Activated CD4-positive, alpha-beta T cell treated with anti-CD3 and anti-CD28 coated beads, Interleukin-2, amount 50 U/mL, for 24 hours (primary cell): ENCODE results near the gene LAMTOR1.
A peak's percentile ranks its signal among the peaks of the same experiment; 100 is the strongest.

Experiments used
- DNase-seq, 2 donors: peaks; one replicate each; pipeline ENCODE4 v3.0.0-alpha.2; 2020; ENCODE audit warnings: low read depth in 1 of 2, low spot score in 1 of 2

LAMTOR1 gene

GRCh38 chr11:72081821-72082453 is 21.2 kb downstream of the LAMTOR1 start:
- DNase-seq = no peak

- DNase-seq = no peak
Observed at GRCh38 chr11:72081184-72081644, 21.9 kb downstream of the LAMTOR1 start.

GRCh38 chr11:72080326-72081183 is 22.5 kb downstream of the LAMTOR1 start, which contains the start of the genes LRRC51 and NUMA1:
TSS of gene LRRC51 (plus strand) at chr11:72080850. CDS start at chr11:72089084, 8,234 bp downstream.
TSS of gene NUMA1 (minus strand) at chr11:72080542. CDS start at chr11:72035943, 44,599 bp downstream.
- DNase-seq = peak; percentile 96 to 99

- DNase-seq = no peak
Observed at GRCh38 chr11:72079819-72080325, 23.2 kb downstream of the LAMTOR1 start.

GRCh38 chr11:72078477-72078876 is 24.6 kb downstream of the LAMTOR1 start:
- no peak for DNase-seq

- DNase-seq = no peak
Observed at GRCh38 chr11:72075756-72076155, 27.3 kb downstream of the LAMTOR1 start.

GRCh38 chr11:72075109-72075508 is 28.0 kb downstream of the LAMTOR1 start:
- DNase-seq = no peak

GRCh38 chr11:72072348-72072747 is 30.7 kb downstream of the LAMTOR1 start:
- DNase-seq = no peak

GRCh38 chr11:72070491-72070890 is 32.6 kb downstream of the LAMTOR1 start:
- DNase-seq = no peak

GRCh38 chr11:72069787-72070251 is 33.3 kb downstream of the LAMTOR1 start:
- no peak for DNase-seq

- DNase-seq = no peak
Observed at GRCh38 chr11:72069200-72069599, 33.9 kb downstream of the LAMTOR1 start.

GRCh38 chr11:72067676-72068075 is 35.4 kb downstream of the LAMTOR1 start:
- no peak for DNase-seq

- no peak for DNase-seq
Observed at GRCh38 chr11:72067266-72067665, 35.8 kb downstream of the LAMTOR1 start.

GRCh38 chr11:72066855-72067254 is 36.2 kb downstream of the LAMTOR1 start:
- no peak for DNase-seq

- DNase-seq = no peak
Observed at GRCh38 chr11:72061739-72062396, 41.2 kb downstream of the LAMTOR1 start.

GRCh38 chr11:72058416-72059034 is 44.6 kb downstream of the LAMTOR1 start:
- DNase-seq = no peak

GRCh38 chr11:72048766-72049460 is 54.2 kb downstream of the LAMTOR1 start:
- no peak for DNase-seq
